HL-60 (cell line): ENCODE data around the gene CAGE1.

Source experiments
- DNase-seq, 2 experiments: peaks; one replicate each; pipeline ENCODE4 v3.0.0-alpha.2; 2010 to 2020; ENCODE audit warnings: low read depth in 1 of 2, low spot score in 1 of 2
- H3K27ac ChIP-seq: fragments of 250-450 bp; sonication (Bioruptor Pico); replicated peaks from 2 replicates; pipeline ENCODE4 v1.5.1; 2020; ENCODE audit warnings: mild to moderate bottlenecking, moderate library complexity
- H3K27me3 ChIP-seq: fragments of 250-450 bp; sonication (Bioruptor Pico); 2 replicates; pipeline ENCODE4 v1.5.1; 2021; ENCODE audit warnings: mild to moderate bottlenecking, moderate library complexity; ENCODE audit not compliant: insufficient read depth, poor library complexity, severe bottlenecking
- H3K4me3 ChIP-seq: replicated peaks from 2 replicates; pipeline ENCODE4 v1.5.1; 2011; ENCODE audit warnings: mild to moderate bottlenecking, control low read depth, low read length; ENCODE audit not compliant: insufficient read depth
- GABPA ChIP-seq: IDR thresholded peaks from 2 replicates; pipeline ENCODE4 v1.6.1; 2012; ENCODE audit warnings: low read depth
- POLR2AphosphoS5 ChIP-seq: IDR thresholded peaks from 2 replicates; pipeline ENCODE4 v1.6.1; 2012; ENCODE audit warnings: low read depth
- REST ChIP-seq: IDR thresholded peaks from 2 replicates; pipeline ENCODE4 v1.6.1; 2012; ENCODE audit warnings: low read depth; ENCODE audit not compliant: insufficient replicate concordance
- SPI1 ChIP-seq: IDR thresholded peaks from 2 replicates; pipeline ENCODE4 v1.6.1; 2012; ENCODE audit warnings: low read depth, mild to moderate bottlenecking, borderline replicate concordance
- TF ChIP-seq, protein P1 (sequence below): IDR thresholded peaks from one replicate; pipeline ENCODE4 v1.5.1; 2011; ENCODE audit warnings: low read length, control low read depth, inconsistent platforms; ENCODE audit not compliant: insufficient read depth

Gene CAGE1

GRCh38 chr6:7424967-7425807 is 35.6 kb upstream of the CAGE1 start:
- peak in 1 of 2 experiments; percentile 33 for DNase-seq
- TF ChIP-seq, protein P1, sequence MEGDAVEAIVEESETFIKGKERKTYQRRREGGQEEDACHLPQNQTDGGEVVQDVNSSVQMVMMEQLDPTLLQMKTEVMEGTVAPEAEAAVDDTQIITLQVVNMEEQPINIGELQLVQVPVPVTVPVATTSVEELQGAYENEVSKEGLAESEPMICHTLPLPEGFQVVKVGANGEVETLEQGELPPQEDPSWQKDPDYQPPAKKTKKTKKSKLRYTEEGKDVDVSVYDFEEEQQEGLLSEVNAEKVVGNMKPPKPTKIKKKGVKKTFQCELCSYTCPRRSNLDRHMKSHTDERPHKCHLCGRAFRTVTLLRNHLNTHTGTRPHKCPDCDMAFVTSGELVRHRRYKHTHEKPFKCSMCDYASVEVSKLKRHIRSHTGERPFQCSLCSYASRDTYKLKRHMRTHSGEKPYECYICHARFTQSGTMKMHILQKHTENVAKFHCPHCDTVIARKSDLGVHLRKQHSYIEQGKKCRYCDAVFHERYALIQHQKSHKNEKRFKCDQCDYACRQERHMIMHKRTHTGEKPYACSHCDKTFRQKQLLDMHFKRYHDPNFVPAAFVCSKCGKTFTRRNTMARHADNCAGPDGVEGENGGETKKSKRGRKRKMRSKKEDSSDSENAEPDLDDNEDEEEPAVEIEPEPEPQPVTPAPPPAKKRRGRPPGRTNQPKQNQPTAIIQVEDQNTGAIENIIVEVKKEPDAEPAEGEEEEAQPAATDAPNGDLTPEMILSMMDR = peak; percentile 43
- no peak for TF ChIP-seq POLR2AphosphoS5
- no peak overlapping the region for H3K4me3 ChIP-seq
- H3K27me3 ChIP-seq = no peaks in the 10 kb centered on the region
- H3K27ac ChIP-seq = no peak overlapping the region

DNA sequence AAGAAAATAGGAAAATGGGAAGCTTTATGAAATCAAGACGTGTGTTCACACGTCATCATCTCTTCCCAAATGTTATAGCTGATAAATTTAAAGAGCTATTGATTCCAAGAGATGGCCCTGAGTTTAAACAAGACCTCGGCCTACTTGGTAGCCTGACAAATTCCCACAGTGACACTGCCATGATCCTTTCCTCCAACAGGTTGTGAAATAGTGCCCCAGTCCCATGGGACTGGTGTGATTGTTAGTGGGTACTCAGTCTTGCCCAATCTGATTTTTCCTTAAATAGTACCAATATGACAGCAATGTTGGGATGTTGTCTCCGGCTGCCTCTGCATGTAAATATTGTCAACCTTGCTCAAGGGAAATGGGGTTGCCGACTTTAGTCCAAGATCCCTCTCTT is 34.5 kb upstream of the CAGE1 start:
- no peak for DNase-seq
- H3K27ac ChIP-seq = no peak overlapping the region

GRCh38 chr6:7421066-7421465 is 31.5 kb upstream of the CAGE1 start:
- no peaks in the 10 kb centered on the region for H3K27me3 ChIP-seq
- TF ChIP-seq, protein P1 = no peak
- no peak for TF ChIP-seq SPI1
- TF ChIP-seq REST = no peak
- no peak for TF ChIP-seq GABPA
- TF ChIP-seq POLR2AphosphoS5 = no peak
- no peak overlapping the region for H3K4me3 ChIP-seq
- H3K27ac ChIP-seq = no peak overlapping the region
- DNase-seq = no peak

More for the DNA sequence above, 34.5 kb upstream of the CAGE1 start:
- TF ChIP-seq POLR2AphosphoS5 = no peak
- TF ChIP-seq, protein P1 = no peak
- TF ChIP-seq SPI1 = no peak
- no peak for TF ChIP-seq REST
- TF ChIP-seq GABPA = no peak
- H3K27me3 ChIP-seq = no peaks in the 10 kb centered on the region
- no peak overlapping the region for H3K4me3 ChIP-seq

DNA sequence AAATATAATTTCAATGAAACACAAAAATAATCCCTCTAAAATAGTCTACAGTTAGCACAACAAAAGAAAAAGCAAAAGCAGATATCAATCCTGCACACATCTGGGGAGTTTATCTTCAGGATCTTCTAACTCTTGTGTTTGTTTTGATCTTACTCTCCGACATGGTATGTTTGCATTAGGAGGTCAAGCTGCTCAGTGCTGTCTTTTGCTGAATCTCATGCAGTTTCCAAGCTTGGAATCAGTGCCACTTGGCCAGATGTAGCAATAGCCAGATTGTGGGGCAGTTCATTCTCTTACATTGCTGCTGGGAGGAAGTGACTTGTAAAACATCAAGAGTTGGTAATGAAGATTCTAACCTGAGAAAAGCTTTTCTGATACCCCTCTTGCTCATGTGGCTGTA is 29.5 kb upstream of the CAGE1 start:
- H3K4me3 ChIP-seq = no peak overlapping the region
- no peaks in the 10 kb centered on the region for H3K27me3 ChIP-seq
- TF ChIP-seq REST = no peak
- TF ChIP-seq POLR2AphosphoS5 = no peak
- no peak for TF ChIP-seq GABPA
- no peak for TF ChIP-seq SPI1
- TF ChIP-seq, protein P1 = no peak
- no peak overlapping the region for H3K27ac ChIP-seq
- no peak for DNase-seq
